ENCODE results near the gene QRSL1. TPM values are rescaled to one million over a fixed set of nuclear protein-coding genes. Genes with fewer than 3 reads are reported as not detected.
A peak's percentile ranks its signal among the peaks of the same experiment; 100 is the strongest.
"Not testable (repeated sequence)": the region's sequence is repeated elsewhere in the genome, so short reads cannot be mapped to it uniquely, and the experiment has no call there.

Gene QRSL1
- total RNA-seq, 1 donor from 2014 or later, result 8.3 TPM

DNA sequence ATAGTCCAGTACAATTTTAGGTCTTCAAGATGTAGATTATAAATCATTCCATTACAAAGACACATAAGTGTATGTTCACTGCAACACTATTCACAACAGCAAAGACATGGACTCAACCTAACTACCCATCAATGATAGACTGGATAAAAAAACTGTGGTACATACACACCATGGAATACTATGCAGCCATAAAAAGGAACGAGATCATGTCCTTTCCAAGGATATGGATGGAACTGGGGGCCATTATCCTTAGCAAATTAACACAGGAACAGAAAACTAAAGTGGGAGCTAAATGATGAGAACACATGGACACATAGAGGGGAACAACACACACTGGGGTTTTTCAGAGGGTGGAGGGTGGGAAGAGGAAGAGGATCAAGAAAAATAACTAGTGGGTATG lies 6.3 kb upstream of the QRSL1 start:
- DNase-seq, result no peak

DNA sequence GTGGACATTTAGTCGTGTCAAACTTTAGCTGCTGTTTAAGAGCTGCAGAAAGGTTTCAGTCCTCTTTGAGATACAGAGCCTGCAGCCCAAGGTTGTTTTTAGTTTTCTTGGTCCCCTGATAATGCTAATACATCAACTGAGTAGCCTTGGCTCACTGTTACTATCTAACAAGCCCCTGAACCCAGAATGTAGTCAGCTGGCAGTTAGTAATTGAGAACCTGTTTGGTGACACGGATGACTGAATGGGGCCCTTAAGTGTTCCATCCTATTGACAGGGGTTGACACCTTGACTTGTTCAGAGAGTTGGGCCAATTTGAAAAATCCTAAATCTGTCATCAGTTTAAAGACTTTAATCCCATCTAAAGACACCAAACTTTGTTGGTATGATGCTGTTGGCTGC lies 2.9 kb upstream of the QRSL1 start:
- no peak for DNase-seq

DNA sequence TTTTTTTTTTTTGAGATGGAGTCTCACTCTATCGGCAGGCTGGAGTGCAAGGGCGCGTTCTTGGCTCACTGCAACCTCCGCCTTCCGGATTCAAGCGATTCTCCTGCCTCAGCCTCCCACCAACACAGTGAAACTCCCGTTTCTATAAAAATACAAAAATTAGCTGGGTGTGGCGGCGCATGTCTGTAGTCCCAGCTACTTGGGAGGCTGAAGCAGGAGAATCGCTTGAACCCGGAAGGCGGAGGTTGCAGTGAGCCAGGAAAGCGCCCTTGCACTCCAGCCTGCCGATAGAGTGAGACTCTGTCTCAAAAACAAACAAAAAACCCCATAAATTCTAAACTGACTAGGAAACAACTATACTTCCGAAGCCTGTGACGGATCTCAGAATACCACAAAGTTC lies 1.6 kb upstream of the QRSL1 start:
- not testable (repeated sequence) for DNase-seq

DNA sequence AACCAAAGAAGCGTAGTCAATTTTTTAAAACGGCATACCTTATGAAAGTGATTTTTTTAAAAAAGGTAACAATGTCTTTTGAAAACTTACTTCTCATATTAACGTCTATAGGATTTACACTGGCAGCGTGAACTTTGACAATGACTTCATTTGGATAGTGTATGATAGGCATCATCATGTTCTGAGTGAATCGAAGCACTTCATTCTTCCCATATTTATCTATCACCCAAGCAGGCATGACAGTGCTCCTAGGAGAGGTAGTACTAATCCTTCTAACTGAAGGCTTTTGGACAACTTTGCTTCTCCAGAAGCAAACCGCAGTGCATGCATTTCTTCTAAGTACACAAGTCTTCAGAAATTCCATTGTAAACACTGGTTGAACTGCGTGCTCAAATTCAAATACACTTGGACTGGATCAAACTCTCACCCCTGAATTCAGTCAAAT lies 698 bp upstream of the QRSL1 start:
- DNase-seq, result no peak

DNA sequence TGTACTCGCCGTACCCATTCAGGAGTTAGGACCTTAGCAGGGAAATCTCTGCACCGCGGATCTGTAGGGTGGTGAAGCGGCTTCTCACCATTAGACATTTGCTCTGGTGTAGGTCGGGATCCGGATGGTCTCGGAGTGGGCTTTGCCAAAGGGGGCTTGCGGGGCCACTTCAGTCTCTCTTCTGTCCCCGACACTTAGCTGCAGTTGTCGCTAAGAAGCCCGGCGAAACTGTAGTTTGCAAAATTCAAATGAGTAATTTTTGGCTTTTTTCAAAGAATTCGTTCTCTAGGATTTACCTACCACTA lies 433 bp downstream of the QRSL1 start:
- no peak for DNase-seq

DNA sequence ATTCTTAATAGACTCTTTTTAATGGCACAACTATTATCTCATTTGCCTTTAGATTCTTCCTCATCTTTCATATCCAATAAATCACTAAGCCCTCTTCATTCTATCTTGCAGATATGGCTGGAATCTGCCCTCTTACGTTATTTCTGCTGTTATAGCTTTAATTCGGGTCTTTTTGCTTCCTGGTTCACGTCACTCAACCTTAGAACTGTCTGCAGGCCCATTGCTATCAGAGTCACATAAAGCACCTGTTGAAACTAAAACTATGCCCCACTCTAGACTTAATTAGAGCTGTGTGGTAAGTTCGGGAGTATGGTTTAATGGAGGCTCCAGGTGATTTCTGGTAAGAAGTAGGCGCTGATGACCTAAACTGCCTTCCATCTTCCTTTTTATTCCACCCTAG lies 988 bp downstream of the QRSL1 start:
- no peak for DNase-seq

DNA sequence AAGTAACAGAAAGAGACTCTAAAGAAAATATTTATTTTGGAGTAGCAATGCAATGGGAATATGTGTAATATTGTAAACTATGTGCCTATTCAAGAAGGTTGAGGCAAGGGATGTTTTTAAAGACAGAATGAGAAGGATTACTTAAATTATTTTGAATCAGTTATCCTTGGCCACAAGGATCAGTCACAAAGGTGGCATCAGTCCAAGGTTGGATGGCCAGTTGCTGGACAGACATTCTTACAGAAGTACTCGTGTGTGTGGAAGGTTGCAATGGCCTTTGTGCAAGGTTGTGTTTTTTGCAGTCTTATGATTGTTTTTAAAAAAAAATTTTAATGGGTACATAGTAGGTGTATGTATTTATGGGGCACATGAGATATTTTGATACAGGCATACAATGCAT lies 2.0 kb downstream of the QRSL1 start:
- no peak for DNase-seq

DNA sequence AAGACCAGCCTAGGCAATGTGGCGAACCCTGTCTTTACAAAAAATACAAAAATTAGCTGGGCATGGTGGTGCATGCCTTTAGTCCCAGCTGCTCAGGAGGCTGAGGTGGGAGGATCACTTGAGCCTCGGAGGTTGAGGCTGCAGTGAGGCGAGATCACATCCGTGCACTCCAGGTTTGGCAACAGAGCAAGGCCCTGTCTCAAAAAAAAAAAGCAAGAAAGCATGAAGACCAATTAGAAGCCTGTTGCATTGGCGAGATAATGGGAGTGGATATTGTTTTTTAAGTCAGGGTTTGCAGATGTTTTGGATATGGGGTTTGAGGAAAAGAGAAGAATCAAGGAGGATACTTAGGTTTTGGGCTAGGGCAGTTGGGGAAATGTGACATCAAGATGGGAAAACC lies 5.2 kb downstream of the QRSL1 start:
- no peak for DNase-seq

DNA sequence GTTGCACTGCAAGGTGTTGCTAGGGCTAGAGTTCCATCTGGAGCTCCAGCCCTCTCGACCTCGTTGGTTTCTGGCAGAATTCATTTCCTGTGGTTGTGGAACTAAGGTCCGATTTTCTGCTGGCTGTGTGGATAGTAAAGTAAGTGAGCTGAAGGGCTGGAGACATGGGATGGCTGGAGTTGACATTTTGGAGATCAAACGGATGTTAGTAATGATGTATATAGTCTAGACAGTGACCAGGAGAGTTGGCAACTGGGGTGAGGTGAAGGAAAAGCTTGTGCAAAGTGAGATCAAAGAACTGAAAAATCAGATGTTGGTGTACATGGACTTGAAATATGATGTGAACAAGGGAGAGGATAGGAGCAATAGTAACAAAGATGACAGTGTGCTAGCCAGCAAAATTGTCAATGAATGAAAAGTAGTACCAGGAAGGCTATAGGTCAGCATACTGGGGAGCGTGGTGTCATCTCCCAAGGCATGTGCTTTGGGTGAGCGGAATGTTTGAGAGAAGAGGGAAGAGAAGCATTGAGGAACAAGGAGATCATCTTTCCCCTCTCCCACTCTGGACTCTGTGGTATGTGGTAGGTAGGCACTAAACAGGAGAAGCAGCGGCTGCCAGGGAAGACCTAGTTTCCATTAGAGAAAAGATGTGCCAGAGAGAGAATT lies 7.8 kb downstream of the QRSL1 start:
- peak; percentile 5 for DNase-seq

DNA sequence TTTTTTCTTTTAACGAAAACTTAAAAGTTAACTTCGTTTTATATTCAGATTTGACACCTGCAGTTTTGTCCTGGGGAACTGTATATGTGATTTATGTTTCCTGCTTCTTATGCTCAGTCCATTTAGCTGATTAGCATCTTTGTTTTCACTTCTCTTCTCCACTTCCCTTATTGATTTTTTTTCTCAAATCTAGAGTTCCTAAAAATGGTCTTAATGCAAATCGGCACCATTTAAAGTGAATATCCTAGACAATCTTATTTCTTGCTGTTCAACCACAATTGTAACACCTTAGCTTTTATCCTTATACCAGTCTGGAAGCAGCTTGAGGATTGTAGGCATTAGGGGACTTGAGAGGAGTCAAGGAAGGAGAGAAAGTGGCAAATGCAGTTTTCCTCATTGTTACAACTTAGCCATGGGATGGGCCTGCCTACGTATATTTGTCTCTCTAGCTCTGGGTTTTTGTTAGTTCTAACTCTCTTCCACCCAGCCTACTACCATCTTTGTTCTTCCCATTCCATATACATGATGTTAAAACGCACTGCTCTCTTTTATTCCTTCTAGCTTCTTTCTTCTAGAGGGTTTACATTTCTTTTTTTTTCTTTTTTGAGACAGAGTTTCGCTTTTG lies 8.5 kb downstream of the QRSL1 start:
- DNase-seq, result no peak

DNA sequence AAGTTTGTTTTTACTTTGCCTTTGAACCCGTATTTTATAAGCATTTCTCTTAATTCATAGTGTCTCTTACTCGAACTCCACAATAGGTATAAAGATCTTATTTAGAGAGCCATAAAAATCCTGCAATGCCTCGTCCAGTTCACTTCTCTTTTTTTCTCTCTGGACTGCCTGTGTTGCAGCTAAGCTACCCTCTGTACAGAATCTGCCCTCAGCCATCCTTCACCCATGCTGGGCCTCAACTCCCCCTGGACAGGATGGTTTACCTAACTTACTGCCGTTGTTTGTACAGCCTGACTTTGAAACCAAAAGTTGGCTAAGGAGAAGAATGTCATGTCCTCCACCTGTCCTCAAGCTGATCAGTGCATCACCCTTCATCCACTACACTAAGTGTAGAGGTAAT lies 10.4 kb downstream of the QRSL1 start:
- DNase-seq, result no peak

DNA sequence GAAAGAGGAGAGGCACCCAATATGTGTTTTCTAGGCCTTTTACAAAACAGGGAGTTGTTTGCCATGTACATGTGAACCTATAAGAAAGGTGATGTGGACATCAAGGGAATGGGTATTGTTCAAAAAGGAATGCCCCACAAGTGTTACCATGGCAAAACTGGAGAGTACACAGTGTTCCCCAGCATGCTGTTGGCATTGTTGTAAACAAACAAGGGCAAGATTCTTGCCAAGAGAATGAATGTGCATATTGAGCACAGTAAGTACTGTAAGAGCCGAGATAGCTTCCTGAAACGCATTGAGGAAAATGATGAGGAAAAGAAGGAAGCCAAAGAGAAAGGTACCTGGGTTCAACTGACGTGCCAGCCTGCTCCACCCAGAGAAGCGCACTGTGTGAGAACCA lies 13.1 kb downstream of the QRSL1 start:
- peak; percentile 3 for DNase-seq

DNA sequence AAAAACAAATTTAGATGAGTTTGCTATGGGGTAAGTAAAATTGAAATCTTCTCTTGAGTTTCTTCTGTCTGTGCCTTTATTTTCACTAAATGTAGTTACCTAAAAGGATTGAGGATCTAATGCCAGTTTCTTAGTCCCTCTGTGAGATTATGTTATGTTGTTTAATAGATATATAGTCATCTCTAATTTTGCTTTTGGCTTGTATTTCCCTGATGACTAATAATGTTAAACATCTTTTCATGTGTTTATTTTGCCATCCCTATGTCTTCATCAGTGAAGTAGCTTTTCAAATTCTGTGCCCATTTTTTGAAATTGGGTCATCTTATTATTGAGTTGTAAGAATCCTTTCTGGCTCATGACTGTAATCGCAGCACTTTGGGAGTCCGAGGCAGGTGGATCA lies 13.7 kb downstream of the QRSL1 start:
- no peak for DNase-seq

DNA sequence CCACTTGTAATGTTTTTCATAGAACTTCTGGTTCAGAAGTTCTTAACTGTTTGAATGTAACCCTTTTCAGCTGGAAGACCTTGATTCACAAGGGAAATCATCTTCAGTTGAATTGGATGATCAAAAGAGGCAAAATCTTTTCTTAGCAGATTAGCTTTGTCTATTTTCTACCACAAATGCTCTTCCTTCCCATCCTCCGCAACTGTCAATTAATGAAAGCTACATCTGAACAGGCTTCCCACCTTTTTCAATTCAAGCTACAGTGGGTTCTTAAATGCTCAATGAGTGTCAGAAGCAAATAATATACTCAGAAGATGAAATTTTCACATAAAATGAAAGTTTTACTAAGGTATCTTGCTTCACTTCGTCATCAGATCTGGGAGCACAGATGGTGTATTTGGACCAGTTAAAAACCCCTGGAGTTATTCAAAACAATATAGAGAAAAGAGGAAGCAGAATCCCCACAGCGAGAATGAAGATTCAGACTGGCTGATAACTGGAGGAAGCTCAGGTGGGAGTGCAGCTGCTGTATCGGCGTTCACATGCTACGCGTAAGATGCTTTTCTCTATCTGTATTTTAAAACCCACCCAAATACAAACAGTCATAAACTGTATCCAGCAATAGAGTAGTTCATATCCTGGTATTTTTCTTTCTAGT lies 19.4 kb downstream of the QRSL1 start:
- DNase-seq, result no peak

DNA sequence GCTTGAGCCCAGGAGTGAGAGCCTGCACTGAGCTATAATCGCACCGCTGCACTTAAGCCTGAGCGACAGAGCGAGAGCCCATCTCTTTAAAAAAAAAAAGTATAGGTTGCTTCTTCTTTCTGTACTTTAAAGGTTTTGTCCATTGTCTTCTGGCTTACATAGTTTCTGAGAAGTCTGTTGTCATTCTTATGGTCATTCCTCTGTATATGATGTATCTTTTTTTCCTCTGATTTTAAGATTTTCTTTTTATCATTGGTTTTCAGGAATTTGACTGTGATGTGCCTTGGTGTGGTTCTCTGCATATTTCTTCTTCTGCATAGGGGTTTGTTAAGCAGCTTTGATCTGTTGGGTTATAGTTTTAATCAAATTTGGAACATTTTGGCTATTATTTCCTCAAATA lies 29.1 kb downstream of the QRSL1 start:
- DNase-seq, result no peak

DNA sequence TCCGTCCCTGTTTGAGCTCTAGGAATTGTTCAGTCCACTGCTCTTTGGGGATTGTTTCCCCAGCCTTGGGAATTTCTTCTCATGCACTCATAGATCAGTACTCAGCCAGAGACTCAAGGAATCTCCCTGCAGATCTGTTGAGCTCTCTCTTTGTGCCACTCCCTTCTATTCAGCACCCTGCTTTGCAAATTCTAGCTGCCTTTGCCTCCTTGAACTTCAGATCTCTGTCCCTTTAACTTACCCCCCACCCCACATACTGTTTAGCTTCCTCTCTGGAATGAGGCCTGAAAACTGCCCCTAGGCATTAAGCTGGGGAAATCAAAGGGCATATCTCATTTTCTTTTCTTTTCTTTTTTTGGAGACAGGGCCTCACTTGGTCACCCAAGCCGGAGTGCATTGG lies 30.5 kb downstream of the QRSL1 start:
- DNase-seq, result no peak

DNA sequence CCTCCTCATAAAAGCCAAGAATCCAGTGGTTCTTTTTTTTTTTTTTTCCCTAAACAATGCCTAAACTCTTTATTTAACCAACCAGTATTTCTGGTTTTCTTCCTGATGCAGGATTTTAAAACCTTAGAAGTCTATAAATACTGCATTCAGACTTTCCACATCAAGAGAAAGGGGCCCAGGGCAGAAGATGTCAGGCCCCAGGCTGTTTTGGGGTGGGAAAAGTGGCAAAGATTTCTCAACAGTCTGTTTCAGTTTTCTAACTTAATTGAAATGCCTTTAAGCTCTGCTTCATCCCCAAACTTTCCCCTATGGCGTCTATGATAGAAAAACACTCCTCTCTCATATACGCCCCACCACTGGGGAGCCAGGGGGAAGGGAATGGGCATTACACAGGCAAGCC lies 33.1 kb downstream of the QRSL1 start:
- no peak for DNase-seq

DNA sequence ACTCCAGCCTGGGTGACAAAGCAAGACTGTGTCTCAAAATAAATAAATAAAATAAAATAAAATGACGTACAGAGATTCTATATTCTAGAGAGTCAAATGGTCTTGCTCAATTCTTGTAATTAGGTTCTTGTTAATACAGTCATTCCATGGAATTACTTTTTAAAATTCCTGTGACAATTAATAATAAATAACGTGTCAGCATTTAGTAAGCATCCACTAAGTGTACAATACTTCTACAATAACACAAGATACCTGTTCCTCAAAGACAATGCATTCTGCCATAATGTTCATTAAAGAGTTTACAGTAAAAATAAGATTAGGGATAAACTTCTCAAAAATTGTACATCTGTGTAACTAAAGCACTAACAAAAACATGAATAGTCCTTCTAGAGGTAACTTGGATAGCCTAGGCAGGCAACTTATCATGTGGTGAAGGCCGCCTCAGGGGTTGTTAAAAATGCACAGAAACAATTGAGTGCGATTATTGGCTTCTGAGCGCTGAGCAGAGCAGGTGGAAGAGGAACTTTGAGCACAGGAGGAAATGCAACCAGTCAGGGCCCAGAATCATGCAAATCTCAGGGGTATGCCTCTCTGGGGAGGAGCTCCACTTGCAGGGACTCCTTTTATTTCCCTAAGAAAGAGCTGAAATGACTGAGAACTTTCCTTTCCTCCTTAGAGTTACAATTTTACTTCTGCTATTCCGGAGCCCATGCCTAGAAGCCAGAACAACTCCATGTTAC lies 37.1 kb downstream of the QRSL1 start:
- no peak for DNase-seq

DNA sequence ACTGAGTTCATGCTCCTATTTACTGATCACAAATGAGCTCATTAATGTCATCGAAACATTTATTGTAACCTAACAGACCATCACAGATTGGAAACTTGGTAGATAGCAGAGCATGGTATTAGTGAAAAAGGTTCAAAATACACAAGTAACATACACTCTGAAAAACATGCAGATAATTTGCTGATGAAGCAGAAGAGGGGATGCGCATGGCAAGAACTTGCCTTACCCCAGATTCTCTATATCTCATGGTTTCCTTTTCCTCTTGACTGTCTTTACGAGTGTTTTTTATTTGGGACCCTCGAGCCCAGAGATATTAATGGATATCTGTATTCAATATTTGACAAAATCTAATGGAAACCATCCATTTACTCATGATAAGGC lies 37.6 kb downstream of the QRSL1 start:
- DNase-seq, result no peak

DNA sequence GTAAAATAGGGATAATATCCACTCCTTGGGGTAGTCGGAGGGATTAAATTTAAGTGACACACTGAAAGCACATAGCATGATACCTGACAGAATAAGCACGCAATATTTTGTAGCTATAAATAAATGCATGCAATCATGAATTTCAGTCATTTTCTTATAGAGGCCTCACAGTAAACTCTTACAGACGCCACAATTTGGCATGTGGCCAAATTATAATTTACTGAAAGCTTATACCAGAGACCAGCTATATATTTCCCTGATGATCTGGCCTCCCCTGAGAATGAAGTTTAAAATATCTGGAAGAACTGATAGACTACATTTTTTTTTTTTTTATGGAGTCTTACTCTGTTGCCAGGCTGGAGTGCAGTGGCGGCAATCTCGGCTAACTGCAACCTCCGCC lies 40.9 kb downstream of the QRSL1 start:
- DNase-seq, result no peak

DNA sequence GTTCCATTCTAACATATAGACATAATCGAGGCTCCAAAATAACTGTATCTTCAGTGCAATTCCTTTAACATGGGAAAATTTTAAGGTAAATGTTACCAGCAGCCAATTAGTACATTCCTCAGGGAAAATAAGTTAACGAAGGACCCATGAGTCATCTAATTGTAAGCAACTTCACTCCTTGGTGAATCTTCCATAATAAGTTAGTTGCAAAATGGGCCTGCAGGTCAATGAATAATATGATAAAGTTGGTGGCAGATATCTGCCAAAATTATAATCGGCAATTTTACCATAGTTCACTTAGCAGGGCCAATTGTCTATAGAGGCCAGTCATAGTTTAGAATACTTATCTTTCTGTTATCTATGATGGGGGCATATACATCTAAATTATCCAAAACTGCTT lies 42.3 kb downstream of the QRSL1 start:
- DNase-seq, result no peak

DNA sequence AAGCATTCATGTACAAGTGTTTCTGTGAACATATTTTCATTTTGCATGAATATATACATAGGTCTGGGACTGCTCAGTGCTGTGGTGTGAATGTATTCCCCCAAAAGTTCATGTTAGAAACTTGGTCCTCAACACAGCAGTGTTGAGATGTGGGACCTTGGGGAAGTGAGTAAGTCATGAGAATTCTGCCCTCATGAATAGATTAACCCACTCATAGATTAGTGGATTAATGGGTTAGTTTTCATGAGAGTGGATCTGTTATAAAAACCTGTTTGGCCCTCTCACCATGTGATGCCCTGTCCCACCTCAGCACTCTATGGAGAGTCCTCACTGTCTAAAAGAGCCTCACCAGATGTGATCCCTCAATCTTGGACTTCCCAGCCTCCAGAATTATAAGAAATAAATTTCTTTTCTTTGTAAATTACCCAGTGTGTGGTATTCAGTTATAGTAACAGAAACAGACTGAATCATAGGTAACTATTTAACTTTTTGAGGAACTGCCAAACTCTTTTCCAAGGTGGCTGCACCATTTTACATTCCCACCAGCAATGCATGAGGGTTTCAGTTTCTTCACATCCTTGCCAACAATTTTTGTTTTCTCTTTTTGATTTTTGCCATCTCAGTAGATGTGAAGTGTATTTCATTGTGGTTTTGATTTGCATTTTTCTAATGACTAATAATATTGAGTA lies 45.3 kb downstream of the QRSL1 start:
- no peak for DNase-seq

DNA sequence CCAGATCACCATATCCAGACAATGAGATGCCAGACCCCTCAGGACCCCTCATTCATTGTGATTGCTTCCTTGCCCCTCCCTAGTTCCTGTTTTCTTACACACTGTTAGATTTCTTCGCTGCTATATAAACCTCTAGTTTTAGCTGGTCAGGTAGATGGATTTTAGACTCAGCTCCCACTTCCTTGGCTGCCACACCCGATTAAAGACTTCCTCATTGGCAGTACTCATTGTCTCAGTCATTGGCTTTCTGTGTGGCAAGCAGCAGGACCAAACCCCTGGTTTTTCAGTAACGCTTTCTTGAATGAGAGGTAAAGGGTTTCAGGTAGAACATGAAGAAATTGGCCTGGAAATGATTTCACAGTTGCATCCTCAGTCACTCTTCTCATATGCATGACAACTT lies 47.9 kb downstream of the QRSL1 start:
- no peak for DNase-seq
